Endothelial cell of umbilical vein (primary cell): ENCODE measurements around the gene MSTO1. TPM values are rescaled to one million over a fixed set of nuclear protein-coding genes. Genes with fewer than 3 reads are reported as not detected.
"Not testable (repeated sequence)": the region's sequence is repeated elsewhere in the genome, so short reads cannot be mapped to it uniquely, and the experiment has no call there.

Experiments used
- BruUV-seq: library from RNA; stranded (reverse); fragments of 400-500 nt; replicated peaks from 2 replicates; lab custom pipeline; 2021; lab: Mats Ljungman, UMichigan
- CTCF ChIA-PET: fragments of 300-600, 350-600 bp; sonication (Branson Sonifier 250); formaldehyde crosslinking; loops from one replicate; lab custom pipeline; 2021; ENCODE audit warnings: antibody characterized with exemption, inconsistent platforms; lab: Charles Lee
- POLR2A ChIA-PET: fragments of 300-600, 350-600 bp; sonication (Branson Sonifier 250); formaldehyde crosslinking; loops from one replicate; lab custom pipeline; 2021; ENCODE audit warnings: antibody characterized with exemption, inconsistent platforms; lab: Charles Lee
- DNase-seq: peaks from one replicate; pipeline ENCODE4 v3.0.0-alpha.2; 2011; ENCODE audit warnings: low read depth, low spot score
- FAIRE-seq: peaks from 2 replicates; lab custom pipeline; 2011; peaks lifted over from hg19 to GRCh38; lab: Jason Lieb, UNC
- H2AFZ ChIP-seq: 2 replicates; pipeline ENCODE4 v1.6.0; 2012; ENCODE audit warnings: low read depth, low read length, control low read depth, inconsistent platforms
- H3K27ac ChIP-seq: 2 replicates; pipeline ENCODE4 v1.5.1; 2011; ENCODE audit warnings: low read depth, mild to moderate bottlenecking, control low read depth, low read length, moderate library complexity; ENCODE audit not compliant: insufficient read depth
- H3K27me3 ChIP-seq, 2 experiments: 2 replicates each; pipeline versions ENCODE4 v1.6.0 to v1.6.1; 2011; ENCODE audit warnings: low read length in 2 of 2, mixed read lengths in 1 of 2; ENCODE audit not compliant: control insufficient read depth in 2 of 2, insufficient read depth in 2 of 2
- H3K36me3 ChIP-seq, 2 experiments: 2 replicates in 1 of 2; 3 replicates in 1 of 2; pipeline ENCODE4 v1.5.1; 2011; ENCODE audit warnings: low read length in 2 of 2, mild to moderate bottlenecking in 1 of 2, moderate library complexity in 1 of 2; ENCODE audit not compliant: control insufficient read depth in 2 of 2, insufficient read depth in 2 of 2; ENCODE audit errors: extremely low read depth in 1 of 2
- H3K4me1 ChIP-seq: 3 replicates; pipeline ENCODE4 v1.5.1; 2011; ENCODE audit warnings: mild to moderate bottlenecking, low read length; ENCODE audit not compliant: control insufficient read depth, insufficient read depth; ENCODE audit errors: extremely low read depth
- H3K4me2 ChIP-seq: 2 replicates; pipeline ENCODE4 v1.6.1; 2011; ENCODE audit warnings: low read length, control low read depth, mixed read lengths; ENCODE audit not compliant: insufficient read depth
- H3K4me3 ChIP-seq, 3 experiments: fragments of 200-600 bp in 1 of 3; sonication (generic), shearing (Covaris generic) in 1 of 3; replicated peaks in 1 of 3; 2 replicates each; pipeline ENCODE4 v1.5.1; 2011 to 2016; ENCODE audit warnings: control low read depth in 3 of 3, low read length in 3 of 3, mild to moderate bottlenecking in 2 of 3, inconsistent platforms in 1 of 3, low read depth in 1 of 3, moderate library complexity in 1 of 3; ENCODE audit not compliant: insufficient read depth in 1 of 3
- H3K79me2 ChIP-seq: 2 replicates; pipeline ENCODE4 v1.6.0; 2012; ENCODE audit warnings: low read length, inconsistent platforms; ENCODE audit not compliant: control insufficient read depth, insufficient read depth
- H3K9ac ChIP-seq: replicated peaks from 2 replicates; pipeline ENCODE3; 2011; ENCODE audit warnings: low read length, control low read depth; ENCODE audit not compliant: insufficient read depth; ENCODE audit errors: extremely low read depth
- H3K9me1 ChIP-seq: replicated peaks from 3 replicates; pipeline ENCODE4 v1.6.0; 2011; ENCODE audit warnings: mild to moderate bottlenecking, low read length; ENCODE audit not compliant: control insufficient read depth, insufficient read depth; ENCODE audit errors: extremely low read depth
- H3K9me3 ChIP-seq: replicated peaks from 2 replicates; pipeline ENCODE4 v1.5.1; 2012; ENCODE audit warnings: low read length, inconsistent platforms; ENCODE audit not compliant: control insufficient read depth, insufficient read depth
- H4K20me1 ChIP-seq: replicated peaks from 2 replicates; pipeline ENCODE3; 2011; ENCODE audit warnings: mild to moderate bottlenecking, low read length; ENCODE audit not compliant: control insufficient read depth, insufficient read depth; ENCODE audit errors: extremely low read depth
- EZH2 ChIP-seq: IDR thresholded peaks from 2 replicates; pipeline ENCODE4 v1.6.1; 2012; ENCODE audit warnings: borderline replicate concordance, low read depth, mild to moderate bottlenecking, moderate library complexity, low read length, inconsistent platforms; ENCODE audit not compliant: severe bottlenecking
- FOS ChIP-seq: IDR thresholded peaks from 2 replicates; pipeline ENCODE4 v1.6.1; 2011; ENCODE audit warnings: mild to moderate bottlenecking, low read length, moderate library complexity, borderline replicate concordance; ENCODE audit not compliant: insufficient read depth
- GATA2 ChIP-seq: IDR thresholded peaks from 2 replicates; pipeline ENCODE4 v1.7.0; 2011; ENCODE audit warnings: low read depth, mild to moderate bottlenecking, moderate library complexity, mixed read lengths, low read length; ENCODE audit not compliant: insufficient read length, insufficient read depth
- MYC ChIP-seq: IDR thresholded peaks from one replicate; pipeline ENCODE4 v1.6.1; 2011; ENCODE audit warnings: mild to moderate bottlenecking, low read depth, low read length
- POLR2A ChIP-seq: IDR thresholded peaks from 2 replicates; pipeline ENCODE4 v1.6.1; 2012; ENCODE audit warnings: low read depth, mild to moderate bottlenecking, control low read depth, low read length
- POLR2AphosphoS5 ChIP-seq: IDR thresholded peaks from 2 replicates; pipeline ENCODE4 v1.6.1; 2012; ENCODE audit warnings: low read depth, mild to moderate bottlenecking, control low read depth, low read length, moderate library complexity; ENCODE audit not compliant: insufficient read depth
- dilution Hi-C: fragments of 300-500 bp; cut with MboI; formaldehyde crosslinking; loops from one replicate; pipeline ENCODE4 v1.15.0; 2019; ENCODE audit warnings: low sequenced_read_pairs; ENCODE audit not compliant: extremely low pct_ligation_motif_present
- intact Hi-C: fragments of 100-400 bp; cut with micrococcal nuclease; formaldehyde crosslinking; loops from one replicate; pipeline ENCODE4 v1.10.0; 2022
- polyA plus RNA-seq, 4 experiments: library from polyadenylated mRNA; depleted of rRNA in 3 of 4; stranded (reverse) in 3 of 4; unstranded in 1 of 4; fragments of >200 nt; gene quantifications; 2 replicates each; pipeline versions ENCODE4 v1.2.1 to v1.2.3, GENCODE V29; 2011 to 2012; ENCODE audit warnings: missing spikeins in 1 of 4
- total RNA-seq: library from RNA; stranded (reverse); gene quantifications from 2 replicates; pipeline ENCODE4 v1.2.3, GENCODE V29; 2021
- TF ChIP-seq, protein P1 (sequence below), 2 donors: IDR thresholded peaks; 1 replicate in 1 of 2; 2 replicates in 1 of 2; pipeline ENCODE4 v1.5.1; 2011; ENCODE audit warnings: low read length in 2 of 2, mild to moderate bottlenecking in 2 of 2, moderate library complexity in 2 of 2, control low read depth in 1 of 2, inconsistent platforms in 1 of 2, low read depth in 1 of 2; ENCODE audit not compliant: insufficient read depth in 1 of 2; ENCODE audit errors: extremely low read depth in 1 of 2
- TF ChIP-seq, protein P2 (sequence below): IDR thresholded peaks from 2 replicates; pipeline ENCODE4 v1.6.1; 2011; ENCODE audit not compliant: insufficient read depth, insufficient read length

Gene MSTO1
- total and polyA plus RNA-seq, 2 donors (not counting 3 experiments of a cell fraction or from before 2014, with no cell fraction given) = 36.8 to 51.9 TPM

DNA sequence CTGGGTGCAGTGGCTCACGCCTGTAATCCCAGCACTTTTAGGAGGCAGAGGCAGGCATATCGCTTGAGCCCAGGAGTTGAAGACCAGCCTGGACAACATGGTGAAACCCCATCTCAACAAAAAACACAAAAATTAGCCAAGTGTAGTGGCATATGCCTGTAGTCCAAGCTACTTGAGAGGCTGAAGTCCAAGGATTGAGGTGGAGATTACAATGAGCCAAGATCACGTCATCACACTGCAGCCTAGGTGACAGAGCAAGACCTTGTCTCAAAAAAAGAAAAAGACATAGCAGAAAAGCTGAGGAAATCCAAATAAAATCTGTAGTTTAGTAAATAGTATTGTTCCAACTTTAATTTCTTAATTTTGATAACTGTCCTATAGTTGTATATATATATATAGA lies 35.9 kb upstream of the MSTO1 start:
- intact Hi-C loops = no loop called here
- Histone ChIP-seq H3K4me2 (no peak overlapping the region), H3K79me2 (peaks cover 2% of the 10 kb centered on the region), H3K27me3 (no peaks in the 10 kb centered on the region), H3K9me1 (no peaks in the 10 kb centered on the region), H4K20me1 (no peaks in the 10 kb centered on the region), H3K9ac (no peak overlapping the region), H3K36me3 (no peaks in the 10 kb centered on the region), H2AFZ (no peak overlapping the region), H3K9me3 (no peaks in the 10 kb centered on the region), H3K4me3 (no peak overlapping the region), H3K4me1 (no peaks in the 10 kb centered on the region), H3K27ac (no peak overlapping the region)
- CTCF ChIA-PET = interaction anchor here (0.6 kb wide), 1 partner anchor 859 kb away, joined by 3 read pairs; no protein-coding TSS in a partner anchor
- no TSS peak for BruUV-seq
- TF ChIP-seq POLR2AphosphoS5 (no peak), MYC (no peak), FOS (no peak), POLR2A (no peak), GATA2 (no peak), EZH2 (no peak)
- TF ChIP-seq, protein P1, sequence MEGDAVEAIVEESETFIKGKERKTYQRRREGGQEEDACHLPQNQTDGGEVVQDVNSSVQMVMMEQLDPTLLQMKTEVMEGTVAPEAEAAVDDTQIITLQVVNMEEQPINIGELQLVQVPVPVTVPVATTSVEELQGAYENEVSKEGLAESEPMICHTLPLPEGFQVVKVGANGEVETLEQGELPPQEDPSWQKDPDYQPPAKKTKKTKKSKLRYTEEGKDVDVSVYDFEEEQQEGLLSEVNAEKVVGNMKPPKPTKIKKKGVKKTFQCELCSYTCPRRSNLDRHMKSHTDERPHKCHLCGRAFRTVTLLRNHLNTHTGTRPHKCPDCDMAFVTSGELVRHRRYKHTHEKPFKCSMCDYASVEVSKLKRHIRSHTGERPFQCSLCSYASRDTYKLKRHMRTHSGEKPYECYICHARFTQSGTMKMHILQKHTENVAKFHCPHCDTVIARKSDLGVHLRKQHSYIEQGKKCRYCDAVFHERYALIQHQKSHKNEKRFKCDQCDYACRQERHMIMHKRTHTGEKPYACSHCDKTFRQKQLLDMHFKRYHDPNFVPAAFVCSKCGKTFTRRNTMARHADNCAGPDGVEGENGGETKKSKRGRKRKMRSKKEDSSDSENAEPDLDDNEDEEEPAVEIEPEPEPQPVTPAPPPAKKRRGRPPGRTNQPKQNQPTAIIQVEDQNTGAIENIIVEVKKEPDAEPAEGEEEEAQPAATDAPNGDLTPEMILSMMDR (IDR thresholded peaks at IDR 0.05; ENCODE audit: extremely low read depth in 1 of 2, insufficient read depth in 1 of 2, low read depth in 1 of 2, low read length in 2 of 2) = no peak
- TF ChIP-seq, protein P2, sequence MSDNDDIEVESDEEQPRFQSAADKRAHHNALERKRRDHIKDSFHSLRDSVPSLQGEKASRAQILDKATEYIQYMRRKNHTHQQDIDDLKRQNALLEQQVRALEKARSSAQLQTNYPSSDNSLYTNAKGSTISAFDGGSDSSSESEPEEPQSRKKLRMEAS = no peak
- no peak for FAIRE-seq
- POLR2A ChIA-PET = no interaction called here
- DNase-seq = no peak
- dilution Hi-C loops = no loop called here

GRCh38 chr1:155575608-155576007 lies 34.4 kb upstream of the MSTO1 start:
- FAIRE-seq, intact Hi-C loops, BruUV-seq: not testable (repeated sequence)

GRCh38 chr1:155583846-155584245 lies 26.2 kb upstream of the MSTO1 start:
- H4K20me1 ChIP-seq, H3K4me3 ChIP-seq, dilution Hi-C loops, BruUV-seq, H3K4me1 ChIP-seq, H3K36me3 ChIP-seq, intact Hi-C loops, H3K27me3 ChIP-seq, H3K9ac ChIP-seq, DNase-seq, FAIRE-seq, H3K9me1 ChIP-seq, H3K79me2 ChIP-seq, POLR2A ChIA-PET, H3K9me3 ChIP-seq, H2AFZ ChIP-seq, H3K27ac ChIP-seq, H3K4me2 ChIP-seq: not testable (repeated sequence)
- CTCF ChIA-PET = interaction anchor here (0.6 to 1.1 kb wide), 3 partner anchors 80 to 244 kb away, joined by 3 read pairs; no protein-coding TSS in a partner anchor

More at GRCh38 chr1:155575608-155576007, 34.4 kb upstream of the MSTO1 start:
- H3K4me3 ChIP-seq, H3K27me3 ChIP-seq, CTCF ChIA-PET, H3K9ac ChIP-seq, H4K20me1 ChIP-seq, H3K4me2 ChIP-seq, H3K9me3 ChIP-seq, H3K4me1 ChIP-seq, H3K27ac ChIP-seq, DNase-seq, H3K79me2 ChIP-seq, H2AFZ ChIP-seq, H3K36me3 ChIP-seq, dilution Hi-C loops, POLR2A ChIA-PET, H3K9me1 ChIP-seq: not testable (repeated sequence)
